GM18909 (cell line): ENCODE results near the gene USP32.
"Not testable (repeated sequence)": the region's sequence is repeated elsewhere in the genome, so short reads cannot be mapped to it uniquely, and the experiment has no call there.

Experiments
- ATAC-seq: cut with Tn5 transposase; IDR thresholded peaks from one replicate; pipeline ENCODE4 v1.9.1; 2021; ENCODE audit warnings: mild to moderate bottlenecking; ENCODE audit not compliant: unreplicated experiment, poor library complexity

USP32 gene

DNA sequence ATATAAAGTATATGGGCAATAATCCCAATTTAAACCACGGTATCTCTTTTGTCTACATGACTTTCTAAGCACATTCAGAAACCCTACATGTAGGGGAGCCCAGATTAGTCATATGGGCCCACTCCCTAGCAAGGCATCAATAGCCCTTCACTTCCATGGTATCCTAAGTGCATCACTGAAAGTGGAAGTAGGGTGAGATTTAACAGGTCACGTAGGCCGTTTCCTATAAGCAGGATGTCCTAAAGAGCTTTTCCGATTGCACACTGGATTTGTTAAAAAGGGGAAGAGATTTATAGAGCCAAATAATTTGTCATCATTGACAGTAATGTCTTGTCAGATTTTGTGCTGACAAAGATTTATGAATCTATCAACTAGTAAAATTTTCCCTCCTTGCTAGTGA lies 203.2 kb downstream of the USP32 start:
- ATAC-seq, result no peak

DNA sequence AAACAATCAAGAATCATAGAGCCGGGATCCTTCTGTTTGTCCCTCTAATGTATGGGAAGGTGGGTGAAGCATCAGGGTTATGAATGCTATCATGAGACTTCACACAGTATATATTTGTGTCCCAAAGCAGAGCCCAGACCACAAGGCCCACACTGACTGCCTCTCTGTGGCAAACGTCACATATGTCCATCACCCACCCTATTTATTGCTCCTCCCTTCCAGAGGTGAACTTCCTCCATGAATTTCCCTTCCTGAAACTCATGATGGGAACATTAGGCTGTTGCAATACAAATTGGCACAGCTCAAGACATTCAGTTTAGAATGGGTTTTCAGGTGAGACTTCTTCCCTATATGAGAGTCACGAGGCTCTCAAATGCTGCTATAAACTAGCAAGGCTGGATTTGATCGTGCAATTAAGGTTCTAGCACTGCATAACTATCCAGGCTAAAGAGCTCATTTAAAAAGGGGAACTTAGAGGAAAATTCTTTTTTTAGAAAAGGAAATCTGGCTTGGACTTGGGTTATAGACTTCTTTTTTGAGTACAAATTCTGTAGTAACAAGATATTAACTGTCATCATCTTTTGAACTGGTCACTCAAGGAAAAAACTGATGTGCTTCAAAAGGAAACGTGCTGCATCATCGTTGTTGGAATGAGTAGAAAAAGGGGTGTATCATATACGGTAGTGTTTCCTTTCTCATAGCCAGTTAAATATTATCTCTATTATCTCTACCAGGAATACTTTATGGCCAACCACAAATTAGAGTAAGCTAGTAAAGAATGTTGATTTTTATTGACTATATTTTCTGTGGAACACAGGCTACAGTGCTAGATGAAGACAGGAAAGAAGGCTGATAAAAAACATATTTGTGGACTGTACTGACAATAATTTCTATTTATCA lies 204.8 kb downstream of the USP32 start:
- not testable (repeated sequence) for ATAC-seq

DNA sequence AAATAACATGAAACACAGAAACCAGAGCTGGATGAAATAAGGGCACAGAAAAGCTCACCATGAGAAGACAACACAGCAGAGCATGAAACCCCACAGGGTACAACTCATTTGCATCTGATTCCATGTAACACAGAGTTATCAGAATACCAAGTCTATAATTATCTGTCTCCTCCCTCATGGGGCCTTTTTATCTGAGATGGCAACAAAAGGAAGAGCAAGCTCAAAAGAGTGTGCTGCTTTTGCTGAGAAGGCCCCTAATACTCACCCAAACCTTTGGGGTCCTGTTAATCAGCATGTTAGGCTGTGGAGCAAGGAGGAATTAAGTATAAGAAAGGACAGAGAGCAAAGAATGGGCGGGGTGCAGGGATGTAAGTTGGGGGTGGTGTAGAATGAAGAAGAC lies 205.6 kb downstream of the USP32 start:
- not testable (repeated sequence) for ATAC-seq

DNA sequence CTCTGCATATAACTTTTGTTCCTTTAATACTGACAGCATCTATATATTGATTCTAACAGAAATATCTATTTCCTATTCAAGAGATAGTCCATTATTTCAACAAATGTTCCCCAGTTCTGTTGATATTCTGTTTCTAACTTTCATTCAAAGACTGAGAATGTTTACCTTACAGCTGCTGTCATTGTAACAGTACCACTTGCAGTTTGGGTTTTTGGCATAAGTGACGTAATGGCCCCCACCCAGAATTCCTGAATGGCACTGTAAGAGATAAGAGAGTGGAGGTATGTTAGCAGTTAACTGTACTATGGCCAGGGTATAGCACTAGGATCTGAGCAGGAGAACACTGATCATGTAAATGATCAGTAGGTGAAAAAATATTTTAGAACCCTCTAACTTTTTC lies 211.6 kb downstream of the USP32 start:
- ATAC-seq, result not testable (repeated sequence)

DNA sequence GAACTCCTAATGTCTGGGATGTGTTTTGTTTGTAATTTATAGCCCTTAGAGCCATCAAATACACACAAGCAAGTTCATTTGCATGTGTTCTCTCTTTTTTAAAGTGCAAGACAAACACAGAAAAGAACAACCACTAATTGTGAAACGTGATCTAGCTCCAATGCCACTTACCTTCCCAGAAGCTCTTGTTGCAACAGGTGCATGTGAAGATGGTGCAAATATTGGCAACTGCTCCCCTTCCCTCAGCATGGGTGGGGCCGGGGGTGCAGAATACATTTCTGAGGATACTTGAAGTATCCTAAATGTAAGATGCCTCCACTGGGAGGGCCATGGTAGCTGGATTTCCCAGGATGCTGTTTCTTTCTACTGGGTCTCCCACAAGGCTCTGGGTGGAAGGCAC lies 213.8 kb downstream of the USP32 start:
- ATAC-seq, result not testable (repeated sequence)

DNA sequence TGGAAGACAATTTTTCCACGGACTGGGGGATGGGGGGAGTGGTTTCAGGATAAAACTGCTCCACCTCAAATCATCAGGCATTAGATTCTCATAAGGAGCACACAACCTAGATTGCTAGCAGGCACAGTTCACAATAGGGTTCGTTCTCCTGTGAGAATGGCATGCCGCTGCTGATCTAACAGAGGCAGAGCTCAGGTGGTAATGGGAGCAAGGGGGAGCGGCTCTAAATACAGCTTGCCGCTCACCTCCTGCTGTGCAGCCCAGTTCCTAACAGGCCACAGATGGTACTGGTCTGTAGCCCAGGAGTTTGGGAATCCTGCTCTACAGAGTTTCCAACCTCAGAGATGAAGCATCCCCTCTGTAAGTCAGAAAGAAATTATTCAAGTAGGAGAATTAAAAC lies 215.2 kb downstream of the USP32 start:
- not testable (repeated sequence) for ATAC-seq

DNA sequence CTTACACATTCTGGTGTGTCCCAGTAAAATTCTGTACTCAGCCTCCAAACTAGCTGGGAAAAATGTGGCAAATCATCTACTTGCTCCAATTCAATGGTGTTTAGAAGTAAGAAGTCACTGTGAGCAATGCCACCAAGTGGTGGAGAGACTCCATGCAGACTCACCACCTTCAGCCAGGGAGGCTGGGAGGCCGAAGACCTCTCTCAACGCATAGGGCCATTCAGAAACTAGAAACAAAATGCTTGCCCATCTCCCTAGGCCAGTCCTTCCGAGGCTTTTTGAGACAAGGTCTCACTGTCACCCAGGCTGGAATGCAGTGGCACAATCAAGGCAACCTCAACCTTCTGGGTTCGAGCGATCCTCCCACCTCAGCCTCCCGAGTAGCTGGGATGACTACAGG lies 217.2 kb downstream of the USP32 start:
- ATAC-seq, result not testable (repeated sequence)

DNA sequence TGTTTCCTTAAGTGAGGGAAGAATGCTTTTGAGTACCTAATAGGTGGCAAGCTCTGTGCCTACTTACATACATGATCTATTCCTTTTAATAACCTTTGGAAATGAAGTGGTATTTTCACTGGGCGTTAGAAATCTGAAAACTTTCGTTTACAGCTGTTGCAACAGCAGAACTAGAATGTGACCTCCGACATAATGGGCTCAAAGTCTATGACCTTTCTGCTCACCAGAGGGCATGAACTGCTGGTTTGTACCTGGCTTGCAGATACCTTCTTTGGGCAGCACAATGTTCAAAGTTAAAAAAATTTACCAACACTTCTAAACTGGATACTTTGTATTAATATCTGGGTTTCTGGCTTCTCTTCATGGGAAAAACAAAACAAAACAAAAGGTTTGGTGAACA lies 217.9 kb downstream of the USP32 start:
- no peak for ATAC-seq

DNA sequence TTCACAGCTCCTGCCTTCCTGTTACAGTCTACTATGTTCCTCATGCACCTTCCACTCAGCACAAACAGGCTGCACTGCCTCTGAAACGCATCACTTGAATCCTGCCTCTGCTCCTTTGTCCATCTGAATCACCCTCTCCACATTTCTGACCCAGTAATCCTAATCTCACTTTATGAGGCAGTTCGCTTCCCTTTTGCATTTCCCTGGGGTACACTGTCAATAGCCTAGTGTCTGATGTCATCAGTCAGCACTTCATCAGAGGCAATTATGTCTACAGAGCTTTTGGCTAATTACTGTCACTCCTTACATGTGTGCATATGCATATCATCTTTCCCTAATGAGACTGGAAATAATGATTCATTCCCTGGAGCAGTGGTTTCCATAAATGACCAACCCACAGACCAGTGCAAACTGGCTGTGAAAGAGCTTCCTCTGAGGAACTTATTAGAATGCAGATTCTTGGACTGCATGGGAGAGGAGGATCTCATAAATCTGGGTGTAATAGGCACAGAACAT lies 218.6 kb downstream of the USP32 start:
- ATAC-seq, result no peak

DNA sequence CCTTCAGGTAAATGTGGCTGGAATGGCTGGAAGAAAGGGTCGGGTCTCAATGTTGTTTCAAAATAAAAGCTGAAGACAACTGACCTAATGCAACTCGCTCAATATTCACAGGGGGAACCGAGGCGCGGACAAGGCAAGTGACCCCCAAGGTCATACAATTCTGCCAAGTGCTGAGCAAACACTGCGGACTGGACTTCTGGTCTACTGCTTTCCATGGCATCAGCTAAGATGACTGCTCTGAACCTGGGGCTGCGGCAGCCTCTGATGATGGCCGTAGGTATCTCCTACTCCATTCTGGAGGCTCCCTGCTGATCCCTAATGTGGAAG lies 220.2 kb downstream of the USP32 start:
- ATAC-seq, result no peak

DNA sequence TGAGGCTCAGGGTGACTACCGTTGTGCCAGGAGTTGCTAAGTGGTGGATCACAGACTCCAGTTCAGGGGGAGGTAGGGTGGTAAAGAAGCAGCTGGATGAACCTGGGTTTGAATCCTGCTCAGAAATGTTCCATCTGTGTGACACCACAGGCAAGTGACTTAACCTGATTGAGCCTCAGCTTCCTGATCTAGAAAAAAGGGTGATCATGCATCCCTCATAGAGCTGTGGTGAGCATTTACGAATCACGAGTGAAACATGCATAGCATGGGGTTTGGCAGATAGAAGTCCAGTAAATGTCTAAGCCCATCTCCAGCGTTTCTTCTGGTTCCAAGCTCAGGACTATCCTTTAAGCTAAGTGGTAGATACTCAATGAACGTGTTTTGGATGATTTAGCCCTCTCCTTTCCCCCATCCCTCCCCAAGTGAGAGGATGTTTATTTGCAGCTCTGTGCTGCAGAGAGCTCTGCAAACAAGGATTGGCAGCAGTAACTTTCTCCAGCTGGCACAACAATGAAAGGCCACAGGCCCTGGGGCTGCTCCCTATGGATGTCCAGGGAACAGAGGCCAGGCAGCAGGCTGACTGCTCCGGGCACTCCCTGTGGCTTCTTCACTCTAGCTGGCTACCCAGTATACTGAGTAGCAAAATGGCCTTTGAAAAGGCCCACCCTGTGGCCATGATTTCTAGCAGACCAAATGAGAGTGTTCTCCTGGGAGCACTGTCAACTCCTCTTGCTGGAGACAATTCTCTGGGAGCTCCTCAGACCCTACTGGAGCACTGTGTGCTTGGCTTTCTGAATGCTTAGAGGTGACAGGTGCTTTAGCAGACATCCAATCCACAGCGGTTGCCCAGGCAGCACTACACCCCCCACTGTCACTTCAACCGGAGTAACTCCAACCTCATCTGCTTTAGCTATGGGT lies 220.8 kb downstream of the USP32 start:
- ATAC-seq, result no peak

DNA sequence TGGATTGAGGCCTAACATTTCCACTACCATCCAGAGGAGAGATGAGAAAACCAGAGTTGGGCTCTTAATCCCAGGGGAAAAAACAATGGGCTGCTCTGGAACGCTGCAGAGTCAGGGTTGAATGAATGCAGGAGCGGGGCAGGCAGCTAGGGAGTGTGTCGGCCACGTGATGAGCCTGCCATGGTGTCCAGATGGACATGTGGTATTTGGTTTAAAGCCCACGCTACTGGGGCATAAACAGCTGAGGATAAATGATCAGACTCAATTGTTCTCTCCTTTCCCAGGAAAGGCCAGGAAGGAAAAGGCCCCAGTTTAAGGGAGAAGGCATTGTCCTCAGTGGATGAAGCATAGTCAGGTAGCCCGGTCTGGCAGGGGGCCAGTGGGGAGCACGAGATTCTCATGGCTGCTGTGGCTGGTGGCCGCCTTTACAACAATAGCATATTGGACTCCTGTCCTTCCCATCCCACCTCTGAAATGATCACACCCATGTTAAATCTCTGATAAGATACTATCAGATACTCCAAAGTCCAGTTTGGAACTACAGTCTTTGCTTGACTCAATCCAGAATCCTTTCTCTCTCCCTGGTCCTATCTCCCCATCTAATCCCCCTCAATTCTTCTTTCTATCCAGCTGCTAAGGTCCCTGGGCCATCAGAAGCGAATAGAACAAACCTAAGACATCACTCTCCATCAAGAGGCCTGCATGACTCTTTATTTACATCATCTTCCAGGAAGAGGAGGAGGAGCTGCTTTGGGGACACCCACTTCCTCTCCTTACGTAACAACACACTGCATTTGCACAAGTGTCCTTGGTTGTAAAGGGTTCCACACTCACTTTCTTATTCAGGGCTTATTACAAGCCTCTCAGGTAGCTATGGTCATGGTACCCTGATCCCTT lies 221.8 kb downstream of the USP32 start:
- ATAC-seq, result no peak

DNA sequence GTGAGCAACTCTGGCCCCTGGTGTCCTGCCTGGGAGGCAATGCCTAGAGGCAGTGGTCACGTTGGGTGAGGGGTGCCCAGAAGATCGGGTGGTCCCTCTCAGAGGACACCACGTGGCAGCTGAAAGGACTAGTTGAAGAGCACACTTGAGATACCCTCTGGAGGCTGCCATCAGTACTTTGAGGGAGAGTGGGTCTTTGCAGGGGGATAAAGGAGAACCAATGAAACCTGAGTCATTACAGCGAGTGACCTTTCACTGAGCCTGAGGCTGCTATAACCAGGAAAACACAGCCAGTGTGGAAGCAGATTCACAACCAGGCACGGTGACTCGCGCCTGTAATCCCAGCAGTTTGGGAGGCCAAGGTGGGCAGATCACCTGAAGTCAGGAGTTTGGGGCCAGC lies 223.3 kb downstream of the USP32 start:
- no peak for ATAC-seq

DNA sequence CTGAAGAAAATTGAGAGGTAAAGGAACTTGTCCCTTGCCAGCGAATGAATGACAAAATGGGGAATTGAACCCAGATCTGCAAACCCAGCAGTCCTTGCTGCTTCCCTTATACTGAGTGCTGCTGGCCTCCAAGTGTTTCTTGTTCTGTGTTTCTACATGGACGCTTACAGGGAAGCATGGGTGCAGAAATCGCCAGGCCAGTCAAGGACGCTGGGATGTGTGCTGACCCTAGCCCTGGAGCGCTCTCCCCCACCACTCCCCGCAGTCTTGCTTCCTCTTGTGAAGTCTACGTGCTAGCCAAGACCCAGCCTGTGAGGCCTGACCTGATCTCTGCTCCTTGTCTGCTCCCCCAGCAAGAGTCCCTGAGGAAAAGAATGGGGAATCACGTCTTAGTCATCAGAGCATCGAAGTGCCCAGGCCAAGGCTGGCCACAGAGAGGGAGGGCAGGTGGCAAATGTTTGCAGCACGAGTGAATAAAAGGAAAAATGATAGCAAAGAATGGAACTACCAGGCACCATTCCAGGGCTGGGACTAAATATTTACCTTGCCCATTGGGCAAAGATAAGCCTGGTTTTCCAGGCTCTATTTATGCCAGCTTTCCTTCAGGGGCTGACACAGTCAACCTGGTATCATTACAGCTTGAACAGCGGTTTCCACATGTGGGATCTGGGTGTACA lies 224.7 kb downstream of the USP32 start:
- no peak for ATAC-seq

DNA sequence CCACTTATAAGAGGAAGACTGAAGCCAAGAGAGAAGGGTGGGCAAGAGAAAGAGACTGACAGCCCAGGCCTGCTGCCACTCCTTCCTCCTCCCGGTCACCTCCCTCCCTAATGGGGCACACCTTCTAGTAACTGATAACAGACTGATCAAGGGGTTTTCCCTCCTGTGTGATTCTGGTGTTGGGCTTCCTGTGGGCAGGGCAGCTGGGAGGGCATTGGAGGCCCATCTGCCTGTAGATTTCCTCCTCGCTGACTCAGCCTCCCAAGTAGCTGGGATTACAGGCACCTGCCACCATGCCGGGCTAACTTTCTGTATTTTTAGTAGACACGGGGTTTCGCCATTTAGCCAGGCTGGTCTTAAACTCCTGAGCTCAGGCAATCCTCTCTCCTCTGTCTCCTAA lies 226.0 kb downstream of the USP32 start:
- peak; percentile 50 for ATAC-seq

DNA sequence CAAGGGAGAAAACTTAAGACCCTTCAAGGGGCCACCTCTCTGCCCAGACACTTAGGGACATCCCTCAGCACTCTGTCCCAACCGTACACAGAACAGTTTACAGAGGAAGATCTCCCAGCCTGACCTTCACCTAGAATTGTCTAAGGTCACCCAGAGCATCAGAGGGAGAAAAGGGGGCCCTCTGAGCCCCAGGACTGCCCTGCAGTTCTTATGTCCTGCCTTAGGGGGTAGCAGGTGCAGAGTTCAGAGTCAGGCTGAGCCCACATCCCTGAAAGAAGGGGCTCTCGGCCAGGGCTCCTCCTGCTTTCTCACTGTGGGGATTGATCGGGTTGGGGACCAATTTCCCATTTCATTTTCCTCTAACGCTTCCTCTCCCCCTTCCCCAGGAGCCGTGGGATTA lies 226.7 kb downstream of the USP32 start:
- no peak for ATAC-seq

DNA sequence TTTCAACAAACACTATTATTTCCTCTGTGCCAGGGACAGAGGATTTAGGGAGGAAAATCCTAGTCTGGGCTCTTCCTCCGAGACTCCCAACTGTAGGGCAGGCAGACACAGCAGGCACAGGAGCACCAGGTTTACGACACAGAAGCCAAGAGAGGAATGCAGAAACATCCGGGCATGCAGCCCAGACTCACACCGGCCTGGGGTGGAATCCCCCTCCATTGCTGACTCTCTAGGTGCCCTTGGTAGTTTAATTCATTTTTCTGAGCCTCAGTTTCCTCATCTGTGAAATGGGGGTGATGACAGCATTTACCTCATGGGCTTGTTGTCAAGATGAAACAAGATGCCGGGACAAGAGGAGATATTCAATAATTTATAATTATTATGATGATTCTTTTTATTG lies 227.2 kb downstream of the USP32 start:
- ATAC-seq, result no peak

DNA sequence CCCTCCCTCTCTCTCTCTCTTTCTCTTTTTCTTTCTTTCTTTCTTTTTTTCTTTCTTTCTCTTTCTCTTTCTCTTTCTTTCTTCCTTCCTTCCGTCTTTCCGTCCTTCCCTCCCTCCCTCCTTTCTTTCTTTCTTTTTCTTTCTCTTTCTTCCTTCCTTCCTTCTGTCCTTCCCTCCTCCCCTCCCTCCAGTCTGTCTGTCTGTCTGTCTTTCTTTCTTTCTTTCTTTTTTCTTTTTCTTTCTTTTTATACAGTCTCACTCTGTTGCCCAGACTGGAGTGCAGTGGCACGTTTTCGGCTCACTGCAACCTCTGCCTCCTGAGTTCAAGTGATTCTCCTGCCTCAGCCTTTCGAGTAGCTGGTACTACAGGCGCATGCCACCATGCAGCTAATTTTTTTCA lies 227.8 kb downstream of the USP32 start:
- no peak for ATAC-seq

DNA sequence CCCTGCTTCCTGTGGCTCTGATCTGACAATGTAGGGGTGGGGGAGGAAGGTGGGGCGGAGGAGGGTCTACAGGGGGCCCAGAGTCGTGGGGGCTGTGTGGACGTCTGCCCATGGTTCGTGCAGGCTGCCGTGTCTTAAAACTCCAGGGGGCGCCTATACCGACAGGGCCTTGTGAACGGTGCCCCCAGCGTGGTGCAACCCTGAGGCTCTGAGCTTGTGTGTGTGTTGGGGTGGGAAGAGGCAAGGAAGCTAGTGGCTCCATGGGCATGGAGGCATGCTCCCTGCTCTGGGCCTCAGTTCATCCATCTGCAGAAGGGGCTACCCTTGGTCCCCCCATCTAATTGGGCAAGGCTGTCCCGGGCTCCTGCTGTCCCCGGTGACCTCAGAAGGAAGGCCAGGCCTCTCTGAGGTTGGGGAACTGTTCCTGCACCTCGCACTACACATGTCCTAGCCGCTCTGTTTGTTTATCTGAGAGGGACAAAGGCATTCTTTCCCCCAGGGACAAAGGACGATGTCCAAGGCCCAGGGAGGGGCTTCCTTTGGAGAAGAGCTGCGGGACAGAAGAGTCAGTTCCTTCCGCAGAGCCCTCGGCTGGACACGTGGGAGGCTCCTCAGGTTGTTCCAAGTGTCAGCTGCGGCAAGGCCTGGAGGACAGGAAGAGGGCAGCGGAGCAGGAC lies 228.7 kb downstream of the USP32 start:
- ATAC-seq, result no peak
